HG03108 (cell line): ENCODE results near the gene DDX25.
"Not testable (repeated sequence)": the region's sequence is repeated elsewhere in the genome, so short reads cannot be mapped to it uniquely, and the experiment has no call there.

Experiments
- ATAC-seq: cut with Tn5 transposase; IDR thresholded peaks from one replicate; pipeline ENCODE4 v1.9.1; 2021; ENCODE audit warnings: moderate library complexity; ENCODE audit not compliant: unreplicated experiment

The DDX25 gene

GRCh38 chr11:125903711-125904659 is at the start of gene DDX25:
TSS of gene DDX25 (plus strand) at chr11:125904508. CDS start at chr11:125904518, 10 bp downstream.
- no peak for ATAC-seq

GRCh38 chr11:125857670-125858069 is 46.6 kb upstream of the DDX25 start:
- not testable (repeated sequence) for ATAC-seq

DNA sequence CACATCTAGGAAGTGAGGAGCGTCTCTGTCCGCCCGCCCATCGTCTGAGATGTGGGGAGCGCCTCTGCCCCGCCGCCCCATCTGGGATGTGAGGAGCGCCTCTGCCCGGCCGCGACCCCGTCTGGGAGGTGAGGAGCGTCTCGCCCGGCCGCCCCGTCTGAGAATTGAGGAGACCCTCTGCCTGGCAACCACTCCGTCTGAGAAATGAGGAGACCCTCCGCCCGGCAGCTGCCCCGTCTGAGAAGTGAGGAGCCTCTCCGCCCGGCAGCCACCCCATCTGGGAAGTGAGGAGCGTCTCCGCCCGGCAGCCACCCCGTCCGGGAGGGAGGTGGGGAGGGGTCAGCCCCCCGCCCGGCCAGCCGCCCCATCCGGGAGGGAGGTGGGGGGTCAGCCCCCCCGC is 41.5 kb upstream of the DDX25 start:
- not testable (repeated sequence) for ATAC-seq

- not testable (repeated sequence) for ATAC-seq
Measured at GRCh38 chr11:125865354-125865753, 39.0 kb upstream of the DDX25 start.

- ATAC-seq = no peak
Measured at GRCh38 chr11:125869521-125869920, 34.8 kb upstream of the DDX25 start.

DNA sequence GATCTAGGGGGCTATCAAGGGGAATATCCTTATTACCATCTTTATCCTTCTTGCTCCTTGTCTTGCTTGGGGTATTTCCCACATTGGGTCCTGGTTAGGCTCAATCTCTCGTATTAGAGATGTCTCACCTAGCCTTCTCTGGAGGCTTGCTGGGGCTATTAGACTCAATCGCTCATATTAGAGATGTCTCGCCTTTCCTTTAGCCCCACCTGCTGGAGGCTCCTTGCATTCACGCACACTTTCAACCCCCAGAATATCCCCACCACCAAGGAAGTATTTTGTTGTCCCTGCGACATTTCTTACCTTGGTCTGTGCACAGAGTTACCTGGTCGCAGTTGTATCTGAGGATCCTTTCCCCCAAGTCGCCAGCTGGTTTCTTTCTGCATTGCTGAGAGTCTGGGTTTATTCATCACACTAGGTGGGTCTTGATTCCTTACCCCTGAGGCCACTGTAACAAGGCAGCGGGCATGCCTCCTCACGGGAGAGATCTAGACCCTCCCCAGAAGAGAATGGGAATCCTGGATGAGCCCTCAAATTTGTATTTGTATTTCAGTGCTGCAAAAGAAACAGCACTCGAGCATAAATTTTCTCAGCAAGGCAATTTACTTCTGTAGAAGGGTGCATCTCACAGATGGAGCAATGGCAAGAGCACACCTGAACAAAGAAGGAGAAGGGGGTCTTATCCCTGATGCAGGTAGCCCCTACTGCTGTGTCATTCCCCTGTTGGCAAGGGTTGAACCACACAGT is 32.7 kb upstream of the DDX25 start:
- ATAC-seq = no peak

DNA sequence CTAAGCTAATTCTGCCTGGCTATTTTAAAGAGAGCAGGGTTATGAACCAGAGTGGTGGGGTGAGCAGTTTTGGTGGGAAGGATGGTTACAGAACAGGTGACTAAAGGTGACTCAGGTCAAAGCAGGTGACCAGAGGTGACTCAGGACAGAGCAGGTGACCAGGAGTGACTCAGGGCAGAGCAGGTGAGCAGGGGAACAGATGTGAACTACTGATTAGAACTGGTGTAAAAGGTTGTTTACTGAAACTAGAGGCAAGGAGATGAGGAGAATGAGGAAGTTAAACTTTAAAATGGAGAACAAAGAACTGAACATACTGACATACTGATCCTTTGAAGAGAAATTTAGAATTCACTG is 32.2 kb upstream of the DDX25 start:
- ATAC-seq = no peak

DNA sequence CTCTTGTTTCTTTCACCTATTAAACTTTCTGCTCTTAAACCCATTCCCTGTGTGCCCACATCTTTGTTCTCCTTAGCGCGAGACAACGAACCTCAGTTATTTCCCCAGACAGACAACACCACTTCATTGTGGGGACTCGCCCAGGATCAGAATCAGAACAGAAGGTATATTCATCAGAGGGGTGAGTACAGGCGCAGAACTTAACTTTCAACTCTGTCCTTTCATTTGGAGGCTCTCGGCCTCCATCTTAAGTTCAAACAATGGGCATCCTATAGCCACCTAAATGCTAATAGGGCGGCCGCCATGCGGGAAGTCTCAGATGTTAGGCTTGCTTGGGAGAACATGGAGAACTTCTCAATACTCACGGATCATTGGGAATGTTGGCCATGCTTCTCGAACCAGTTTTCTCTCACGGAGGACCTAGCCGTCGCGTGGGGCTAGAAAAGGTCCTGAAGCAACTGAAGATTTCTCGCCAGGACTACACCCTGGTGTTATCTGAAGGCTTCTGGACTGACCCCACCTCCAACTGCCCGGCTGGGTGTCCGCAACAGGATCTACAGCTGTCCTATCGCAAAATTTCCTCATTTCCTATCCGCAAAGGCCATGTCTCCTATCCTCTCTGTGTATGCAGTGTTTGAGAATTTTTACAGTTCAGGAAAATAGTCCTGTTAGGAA is 30.3 kb upstream of the DDX25 start:
- no peak for ATAC-seq

DNA sequence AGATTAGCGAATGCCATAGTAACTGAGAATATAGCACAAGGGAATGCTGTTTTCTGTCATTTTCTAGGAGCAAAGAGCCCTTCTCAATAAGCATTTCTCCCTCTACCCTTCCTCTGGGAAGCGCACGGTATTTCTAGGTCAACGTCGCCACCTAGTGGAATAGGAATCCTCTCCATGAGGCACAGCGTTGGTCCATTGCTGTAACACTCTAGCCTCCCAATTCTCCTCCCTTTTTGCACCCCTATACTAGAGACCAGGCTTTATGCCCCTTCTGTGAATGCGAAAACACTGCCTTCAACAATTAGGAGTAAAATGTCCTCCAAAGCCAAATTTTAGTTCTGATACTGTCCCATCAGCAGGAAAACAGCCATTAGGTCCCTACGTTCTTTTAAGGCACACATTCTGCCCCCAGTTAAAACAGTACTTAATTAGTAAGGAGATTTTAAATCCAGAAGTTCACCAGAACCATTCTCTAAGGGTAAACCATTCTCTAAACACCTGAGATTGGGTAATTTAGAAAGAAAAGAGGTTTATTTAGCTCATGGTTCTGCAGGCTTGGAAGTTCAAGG is 29.7 kb upstream of the DDX25 start:
- ATAC-seq = peak; percentile 70

GRCh38 chr11:125881291-125881690 is 23.0 kb upstream of the DDX25 start:
- ATAC-seq = no peak

DNA sequence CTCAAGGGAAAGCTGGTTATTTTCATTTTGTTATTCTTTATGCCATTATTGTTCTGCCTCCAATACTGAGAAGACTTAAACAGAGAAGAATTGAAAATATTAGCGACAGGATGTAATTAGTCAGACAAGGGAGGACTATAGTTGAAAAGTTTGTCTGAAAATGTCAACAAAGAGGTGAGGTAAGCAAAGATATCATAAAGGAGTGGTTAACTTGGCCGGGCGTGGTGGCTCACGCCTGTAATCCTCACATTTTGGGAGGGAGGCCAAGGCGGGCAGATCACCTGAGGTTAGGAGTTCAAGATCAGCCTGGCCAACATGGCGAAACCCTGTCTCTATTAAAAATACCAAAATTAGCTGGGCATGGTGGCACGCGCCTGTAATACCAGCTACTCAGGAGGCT is 20.9 kb upstream of the DDX25 start:
- ATAC-seq = no peak

DNA sequence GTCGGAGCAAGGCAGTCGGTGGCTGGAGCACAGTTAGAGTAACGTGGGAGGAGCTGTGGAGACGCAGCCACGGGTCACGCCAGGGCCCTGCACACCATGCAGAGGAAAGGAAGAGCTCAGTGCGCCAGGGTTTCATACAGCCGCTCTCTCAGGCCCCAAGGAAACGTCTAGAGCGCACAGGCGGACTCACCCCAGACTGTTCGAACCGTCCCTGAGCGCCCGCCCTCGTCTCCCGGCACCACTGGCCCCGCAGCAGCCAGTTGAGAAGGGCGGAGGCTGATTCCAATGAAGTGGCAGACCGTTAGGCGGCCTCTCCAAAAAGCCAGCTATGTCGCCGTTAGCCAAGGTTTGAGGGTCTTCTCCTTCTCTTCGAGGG is 17.3 kb upstream of the DDX25 start:
- ATAC-seq = peak; percentile 17

- ATAC-seq = peak; percentile 84
Measured at GRCh38 chr11:125887373-125888324, 16.7 kb upstream of the DDX25 start, which contains the start of gene HYLS1. TSS of gene HYLS1 (plus strand) at chr11:125887668. CDS start at chr11:125899369, 11,701 bp downstream.

GRCh38 chr11:125890447-125891100 is 13.7 kb upstream of the DDX25 start:
- no peak for ATAC-seq

DNA sequence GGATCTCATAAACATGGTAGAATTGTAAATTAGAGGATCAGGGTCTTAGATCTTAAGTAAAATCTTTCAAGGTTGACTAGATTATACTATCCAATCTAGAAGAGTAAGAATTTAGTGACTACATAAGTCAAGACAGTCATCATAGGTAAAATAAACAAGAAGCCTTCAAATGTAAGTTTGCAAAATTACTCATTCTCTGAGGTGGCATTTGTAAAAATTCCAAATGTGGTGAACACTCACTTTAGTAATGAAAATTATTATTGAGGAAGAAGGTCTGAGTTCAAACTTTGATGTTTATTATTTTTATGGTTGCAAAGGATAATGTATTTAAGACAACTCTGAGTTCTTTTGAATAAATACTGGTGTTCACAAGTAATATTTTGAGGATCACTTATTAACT is 12.2 kb upstream of the DDX25 start:
- no peak for ATAC-seq

- no peak for ATAC-seq
Measured at GRCh38 chr11:125892994-125893393, 11.3 kb upstream of the DDX25 start.

DNA sequence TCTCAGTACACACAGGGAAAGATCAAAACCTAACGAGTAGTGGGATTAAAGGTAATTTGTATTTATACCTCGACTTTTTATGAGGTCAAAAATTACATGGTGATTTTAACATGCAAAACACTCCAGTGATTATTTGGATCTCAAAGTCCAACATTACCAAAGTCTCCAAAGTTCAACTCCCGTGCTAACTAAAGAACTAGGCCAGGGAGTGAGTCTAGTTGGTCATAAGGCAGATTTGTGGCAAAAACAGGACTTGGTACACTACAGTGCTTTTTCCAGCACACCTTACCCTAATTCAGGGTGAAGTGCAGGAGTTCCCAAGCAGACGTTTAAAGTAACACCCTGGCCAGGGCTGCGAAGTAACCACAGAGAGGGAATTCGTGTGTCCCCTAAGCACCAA is 2.4 kb upstream of the DDX25 start:
- no peak for ATAC-seq

- no peak for ATAC-seq
Measured at GRCh38 chr11:125902277-125902926, 1.9 kb upstream of the DDX25 start.
